Stimulated activated CD8-positive, alpha-beta memory T cell treated with anti-CD3 and anti-CD28 coated beads, Interleukin-7, amount 100 ng/mL, for 24 hours (primary cell): ENCODE measurements around the gene THG1L.
"Not testable (repeated sequence)": the region's sequence is repeated elsewhere in the genome, so short reads cannot be mapped to it uniquely, and the experiment has no call there.

Experiments
- DNase-seq: peaks from one replicate; pipeline ENCODE4 v3.0.0-alpha.2; 2020; ENCODE audit warnings: low read depth

The THG1L gene

DNA sequence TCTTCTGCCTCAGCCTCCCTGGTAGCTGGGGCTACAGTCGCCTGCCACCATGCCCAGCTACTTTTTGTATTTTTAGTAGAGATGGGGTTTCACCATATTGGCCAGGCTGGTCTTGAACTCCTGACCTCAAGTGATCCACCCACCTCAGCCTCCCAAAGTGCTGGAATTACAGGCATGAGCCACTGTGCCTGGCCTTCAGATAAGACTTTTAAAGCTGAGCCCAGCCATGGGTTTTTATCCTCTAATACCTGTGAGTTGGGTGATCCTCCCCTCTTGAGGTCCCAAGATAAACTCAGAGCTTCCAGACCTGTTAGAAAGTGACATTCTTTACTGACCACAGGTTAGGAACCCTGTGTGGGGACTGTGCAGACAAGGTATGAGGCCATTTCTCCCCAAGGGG is 3.4 kb upstream of the THG1L start:
- DNase-seq, result not testable (repeated sequence)

DNA sequence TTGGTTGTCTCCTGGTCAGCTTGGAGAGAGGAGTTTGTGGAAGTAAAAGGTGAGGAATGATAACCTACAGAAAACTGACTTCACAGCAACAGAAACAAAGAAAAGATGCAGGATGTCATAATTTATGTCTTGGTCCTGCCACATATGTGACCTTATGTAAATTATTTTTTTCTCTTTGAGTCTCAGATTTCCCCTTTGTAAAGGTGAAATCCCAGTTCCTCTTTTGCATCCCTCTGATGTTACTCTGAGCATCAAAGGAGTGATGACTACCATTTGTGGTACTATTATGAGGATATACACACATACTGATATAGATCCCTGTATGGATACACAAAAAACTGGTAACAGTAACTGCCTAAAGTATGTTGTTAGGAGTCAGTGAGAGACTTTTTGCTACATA is 1.4 kb upstream of the THG1L start:
- DNase-seq, result no peak

DNA sequence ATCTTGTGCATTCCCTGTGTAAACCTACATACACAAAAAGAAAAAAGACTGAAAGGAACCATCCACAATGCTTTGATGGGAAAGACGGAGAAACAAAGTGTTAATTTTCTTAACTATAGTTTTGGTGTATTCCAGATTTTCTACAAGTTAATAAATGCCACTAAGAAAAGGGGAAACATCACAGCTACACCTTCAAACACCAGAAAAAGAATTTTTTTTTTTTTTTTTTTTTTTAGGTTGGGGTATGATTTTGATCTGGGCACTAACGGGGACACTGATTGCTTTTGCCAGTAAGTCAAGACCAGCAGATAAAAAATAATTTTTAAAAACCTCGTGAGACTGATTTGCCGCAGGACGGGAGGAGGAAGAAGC is 334 bp upstream of the THG1L start:
- no peak for DNase-seq

DNA sequence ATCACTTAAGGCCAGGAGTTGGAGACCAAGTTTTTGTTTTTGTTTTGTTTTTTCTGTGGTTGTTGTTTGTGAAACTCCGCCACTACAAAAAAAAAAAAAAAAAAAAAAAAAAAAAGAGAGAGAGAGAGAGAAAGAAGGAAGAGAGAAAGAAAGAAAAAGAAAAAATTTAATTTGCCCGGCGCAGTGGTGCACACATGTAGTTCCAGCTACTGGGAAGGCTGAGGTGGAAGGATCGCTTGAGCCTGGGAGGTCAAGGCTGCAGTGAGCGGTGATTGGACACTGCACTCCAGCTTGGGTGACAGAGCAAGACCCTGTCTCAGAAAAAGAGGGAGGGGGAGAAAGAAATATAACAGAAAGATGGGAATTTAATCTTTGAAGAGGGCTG is 902 bp downstream of the THG1L start:
- no peak for DNase-seq

DNA sequence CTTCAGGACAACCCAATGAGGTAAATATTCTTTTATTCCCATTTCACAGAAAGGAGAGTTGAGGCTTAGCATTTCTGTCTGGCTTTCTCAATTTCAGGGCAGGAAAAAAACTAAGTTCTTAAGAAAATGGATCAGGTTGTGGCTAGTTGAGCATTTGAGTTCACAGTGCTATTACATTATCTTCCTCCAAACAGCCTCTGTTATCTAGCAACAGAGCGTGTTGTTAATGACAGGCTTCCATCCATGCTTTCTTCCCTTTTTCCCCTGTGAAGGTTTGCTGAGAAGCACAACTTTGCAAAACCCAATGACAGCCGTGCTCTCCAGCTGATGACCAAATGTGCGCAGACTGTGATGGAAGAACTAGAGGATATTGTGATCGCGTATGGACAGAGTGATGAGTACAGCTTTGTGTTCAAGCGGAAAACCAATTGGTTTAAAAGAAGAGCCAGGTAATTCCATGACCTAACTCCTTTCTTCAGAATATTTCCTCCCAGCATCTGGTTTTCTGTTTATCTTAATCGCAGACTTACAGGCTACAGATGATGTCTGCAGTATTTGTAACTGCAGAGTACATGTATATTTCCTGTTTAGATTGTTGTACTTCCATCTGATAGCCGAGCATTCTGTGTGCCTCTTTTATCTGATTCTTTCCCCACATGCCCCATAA is 1.5 kb downstream of the THG1L start:
- DNase-seq, result no peak

DNA sequence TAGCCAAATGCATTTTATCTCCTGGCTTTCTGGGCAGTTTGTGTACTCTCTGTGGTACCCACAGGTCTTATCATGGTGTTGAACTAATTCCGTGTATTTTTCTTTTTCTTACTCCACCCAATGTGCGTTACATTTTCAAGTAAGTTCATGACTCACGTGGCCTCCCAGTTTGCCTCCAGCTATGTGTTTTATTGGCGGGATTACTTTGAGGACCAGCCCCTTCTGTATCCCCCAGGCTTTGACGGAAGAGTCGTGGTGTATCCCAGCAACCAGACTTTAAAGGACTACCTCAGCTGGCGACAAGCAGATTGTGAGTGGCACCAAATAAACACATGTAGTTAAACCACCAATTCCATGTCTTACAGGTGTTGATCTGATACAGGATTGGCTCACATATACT is 3.2 kb downstream of the THG1L start:
- no peak for DNase-seq

DNA sequence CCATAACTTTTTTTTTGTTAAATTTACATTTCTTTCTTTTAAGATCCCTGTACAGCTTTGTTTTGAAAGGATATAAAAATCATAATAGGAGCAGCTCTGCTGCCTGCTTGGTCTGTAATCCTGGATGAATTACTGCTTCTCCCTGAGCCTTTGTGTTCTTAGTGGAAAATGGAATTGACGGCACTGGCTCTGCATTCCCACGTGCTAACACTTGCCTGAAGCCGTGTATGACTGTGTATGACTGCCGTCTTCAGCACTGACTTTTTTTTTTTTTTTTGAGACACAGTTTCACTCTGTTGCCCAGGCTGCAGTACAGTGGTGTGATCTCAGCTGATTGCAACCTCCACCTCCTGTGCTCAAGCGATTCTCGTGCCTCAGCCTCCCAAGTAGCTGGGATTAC is 4.8 kb downstream of the THG1L start:
- no peak for DNase-seq

DNA sequence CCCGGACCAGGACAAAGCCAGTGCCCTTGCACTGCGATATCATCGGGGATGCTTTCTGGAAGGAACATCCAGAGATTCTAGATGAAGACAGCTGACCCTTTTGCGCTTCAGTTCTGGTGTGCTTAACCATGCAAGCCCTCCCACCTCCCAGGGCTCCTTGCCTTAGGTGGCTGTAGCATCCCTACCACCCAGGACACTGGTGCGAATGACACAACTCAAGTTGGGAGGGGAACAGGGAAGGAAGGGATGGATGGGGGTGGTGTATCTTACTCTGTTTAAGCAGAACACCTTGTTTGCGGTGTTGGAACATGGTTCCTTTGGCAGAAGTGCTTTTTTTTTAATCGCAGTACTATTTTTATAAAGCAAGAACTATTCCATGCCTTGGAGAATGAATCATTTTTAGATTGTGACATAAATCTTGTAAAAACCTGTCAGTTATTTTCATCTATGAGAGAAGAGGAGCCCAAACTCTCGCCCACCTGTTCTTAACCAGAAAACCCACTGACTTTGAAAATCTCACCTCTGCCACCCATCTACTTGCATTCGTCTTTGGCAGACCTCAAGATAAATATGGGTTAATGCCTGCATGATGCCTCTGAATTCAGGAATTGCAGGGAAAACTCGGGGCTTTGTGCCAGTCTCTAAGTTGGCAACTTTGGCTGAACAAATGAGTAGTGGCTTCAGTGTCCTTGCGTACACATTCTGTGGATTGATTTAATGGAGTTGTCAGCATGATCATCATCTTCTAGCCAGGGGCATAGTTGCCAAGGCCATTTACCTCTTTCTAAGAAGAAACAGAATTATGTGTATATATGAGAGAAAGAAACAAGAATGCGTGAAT is 8.4 kb downstream of the THG1L start:
- no peak for DNase-seq

DNA sequence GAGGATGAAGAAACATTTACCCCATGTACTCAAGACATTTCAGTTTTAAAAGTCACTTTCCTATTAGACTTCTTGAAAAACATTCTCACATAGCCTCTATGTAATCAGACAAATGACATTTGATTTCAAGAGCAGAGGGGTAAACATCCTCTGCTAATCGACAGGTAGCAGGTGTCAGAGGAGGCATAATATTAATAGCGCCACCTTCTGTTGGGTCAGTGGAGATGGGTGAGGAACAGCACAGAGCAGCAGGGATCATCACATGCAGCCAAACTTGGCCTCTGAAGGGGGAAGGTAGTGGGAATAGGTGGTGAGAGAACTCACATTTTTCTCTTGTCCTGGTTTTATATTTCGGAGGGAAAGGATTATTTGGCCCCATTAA is 9.0 kb downstream of the THG1L start:
- DNase-seq, result no peak

DNA sequence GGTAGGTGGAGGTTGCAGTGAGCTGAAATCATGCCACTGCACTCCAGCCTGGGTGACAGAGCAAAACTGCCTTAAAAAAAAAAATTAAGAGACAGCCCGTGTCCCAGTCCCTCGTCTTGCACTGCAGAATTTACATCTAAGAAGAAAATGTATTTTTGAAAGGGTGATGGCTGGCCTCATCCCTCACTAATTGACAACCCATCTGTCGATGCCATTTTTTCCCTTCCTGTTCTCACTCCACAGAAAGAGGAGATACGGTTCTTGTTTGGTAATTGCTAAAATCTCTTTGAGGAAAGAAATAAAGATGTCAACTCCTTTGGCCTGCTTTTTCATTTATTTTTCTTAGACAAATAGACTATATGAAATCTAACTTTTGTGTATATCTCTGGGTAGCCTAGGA is 9.9 kb downstream of the THG1L start:
- no peak for DNase-seq

DNA sequence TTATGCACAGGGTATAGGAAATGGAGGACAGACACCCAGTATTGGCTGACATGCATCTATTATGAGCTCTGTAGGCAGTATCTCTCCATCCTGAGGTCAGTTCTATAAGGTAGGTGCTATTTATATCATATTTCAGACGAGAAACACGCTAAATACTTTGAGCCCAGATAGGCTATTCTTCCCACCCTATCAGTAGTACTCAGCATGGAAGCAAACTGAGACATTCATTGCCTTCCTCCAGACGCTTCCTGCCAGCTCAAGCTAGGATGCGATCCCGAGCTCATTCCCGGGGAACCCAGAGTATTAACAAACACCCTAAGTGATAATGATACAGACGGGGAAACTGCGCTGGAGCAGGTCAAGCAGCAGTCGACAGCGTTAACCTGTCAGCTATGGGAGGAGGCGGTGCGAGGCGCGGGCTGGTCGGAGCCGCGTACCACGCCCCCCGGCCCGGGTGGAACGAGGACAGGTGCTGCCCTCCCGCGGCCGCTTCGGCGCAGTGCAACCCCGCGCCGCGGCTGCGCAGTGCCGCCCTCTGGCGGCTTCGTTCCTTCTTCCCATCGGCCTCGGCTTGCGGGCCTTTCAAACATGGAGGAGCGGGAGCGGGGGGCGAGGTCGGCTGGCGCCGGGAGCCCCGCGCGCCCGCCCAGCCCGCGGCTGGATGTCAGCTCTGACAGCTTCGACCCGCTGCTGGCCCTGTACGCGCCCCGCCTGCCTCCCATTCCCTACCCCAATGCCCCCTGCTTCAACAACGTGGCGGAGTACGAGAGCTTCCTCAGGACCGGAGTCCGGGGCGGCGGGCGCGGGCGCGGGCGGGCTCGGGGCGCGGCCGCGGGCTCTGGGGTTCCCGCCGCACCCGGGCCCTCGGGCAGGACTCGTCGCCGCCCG is 12.2 kb downstream of the THG1L start, which contains the start of gene LSM11:
LSM11 (plus strand) TSS at position 550 of the 888 bp plus-strand sequence; CDS start at position 589, 39 bp downstream.
- DNase-seq, result peak; percentile 81

DNA sequence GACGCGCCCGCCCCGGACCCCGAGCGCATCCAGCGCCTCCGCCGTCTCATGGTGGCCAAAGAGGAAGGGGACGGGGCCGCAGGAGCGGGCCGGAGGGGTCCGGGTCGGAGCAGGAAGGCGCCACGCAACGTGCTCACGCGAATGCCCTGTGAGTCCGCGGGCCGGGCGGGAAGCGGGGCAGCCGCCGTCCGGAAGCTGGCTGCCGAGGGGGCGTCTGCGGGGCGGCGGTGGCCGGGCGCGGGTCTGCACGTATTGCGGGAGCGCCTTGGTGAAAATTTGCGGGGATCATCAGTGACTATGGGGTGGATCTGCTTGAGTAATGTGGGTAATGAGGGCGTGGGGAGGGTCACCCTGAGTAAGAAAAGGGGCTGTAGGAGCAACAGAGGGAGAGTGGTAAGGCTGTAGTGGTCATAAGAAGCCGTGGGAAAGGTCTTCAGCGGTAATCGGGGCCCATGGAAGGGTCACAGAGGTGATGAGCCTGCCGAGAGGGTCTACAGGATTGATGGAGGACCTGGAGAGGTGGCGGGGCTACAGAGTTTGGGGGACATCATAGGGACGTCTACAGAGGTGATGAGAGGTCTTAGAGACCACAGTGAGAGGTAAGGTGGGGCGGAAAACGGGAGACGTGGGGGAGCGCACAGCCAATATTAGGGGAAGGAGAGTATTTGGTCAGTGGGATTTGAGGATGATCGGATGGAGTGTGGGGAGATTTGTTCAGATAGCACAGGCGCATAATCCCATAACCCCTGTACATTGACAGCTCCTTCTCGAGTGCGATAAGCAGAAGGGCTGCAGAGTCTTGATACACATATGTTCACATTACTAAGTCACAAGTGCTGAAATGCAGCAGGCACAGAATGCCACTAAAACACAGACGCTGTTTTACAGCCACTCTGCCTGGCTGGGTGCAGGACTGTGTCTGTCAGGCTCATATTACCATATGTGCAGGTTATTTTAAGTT is 13.1 kb downstream of the THG1L start:
- DNase-seq, result no peak

DNA sequence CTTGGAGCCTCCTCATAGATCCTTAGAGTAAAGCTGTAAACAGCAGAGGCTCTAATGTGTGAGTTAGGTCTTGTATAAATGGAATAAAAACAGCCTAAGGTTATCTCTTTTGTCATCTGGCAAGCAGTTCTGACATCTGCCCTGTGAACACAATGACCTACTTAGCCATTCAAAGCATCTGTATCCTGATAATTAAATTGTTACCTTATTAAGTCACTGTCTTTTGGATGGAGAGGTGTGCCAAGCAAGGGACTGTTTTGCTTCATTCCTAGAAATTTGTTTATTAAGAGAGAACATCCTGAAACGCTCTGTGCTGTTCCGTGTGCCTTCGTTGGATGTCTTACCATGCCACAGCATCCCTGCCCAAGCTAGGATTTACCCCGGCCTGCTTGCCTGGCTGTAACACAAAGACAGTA is 13.8 kb downstream of the THG1L start:
- no peak for DNase-seq

DNA sequence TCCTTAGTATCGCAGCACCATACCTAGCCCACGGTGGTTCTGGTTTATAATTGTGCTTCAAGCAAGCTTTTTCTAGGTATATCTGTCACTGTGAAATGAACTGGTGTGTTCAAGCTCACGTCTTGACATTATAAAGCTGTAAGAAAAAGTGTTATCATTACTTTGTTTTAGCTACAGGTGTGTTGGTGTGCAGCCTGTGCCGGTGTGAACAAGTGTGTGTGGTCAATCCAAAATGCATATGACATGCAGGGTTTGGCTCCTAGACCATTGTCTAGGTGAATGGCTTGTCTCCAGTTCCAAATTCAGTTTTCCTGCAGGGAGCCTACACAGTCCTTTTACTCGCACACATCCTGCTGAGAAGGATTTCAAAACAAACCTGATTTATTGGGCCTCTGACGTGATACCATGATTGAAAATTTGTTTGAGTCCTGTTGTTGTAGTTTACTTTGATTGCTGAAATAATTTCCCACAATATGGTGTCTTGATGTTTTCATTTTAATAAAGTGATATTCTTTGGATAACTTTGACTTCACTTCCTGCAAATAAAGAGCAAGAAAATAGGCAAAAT is 16.0 kb downstream of the THG1L start:
- DNase-seq, result no peak

DNA sequence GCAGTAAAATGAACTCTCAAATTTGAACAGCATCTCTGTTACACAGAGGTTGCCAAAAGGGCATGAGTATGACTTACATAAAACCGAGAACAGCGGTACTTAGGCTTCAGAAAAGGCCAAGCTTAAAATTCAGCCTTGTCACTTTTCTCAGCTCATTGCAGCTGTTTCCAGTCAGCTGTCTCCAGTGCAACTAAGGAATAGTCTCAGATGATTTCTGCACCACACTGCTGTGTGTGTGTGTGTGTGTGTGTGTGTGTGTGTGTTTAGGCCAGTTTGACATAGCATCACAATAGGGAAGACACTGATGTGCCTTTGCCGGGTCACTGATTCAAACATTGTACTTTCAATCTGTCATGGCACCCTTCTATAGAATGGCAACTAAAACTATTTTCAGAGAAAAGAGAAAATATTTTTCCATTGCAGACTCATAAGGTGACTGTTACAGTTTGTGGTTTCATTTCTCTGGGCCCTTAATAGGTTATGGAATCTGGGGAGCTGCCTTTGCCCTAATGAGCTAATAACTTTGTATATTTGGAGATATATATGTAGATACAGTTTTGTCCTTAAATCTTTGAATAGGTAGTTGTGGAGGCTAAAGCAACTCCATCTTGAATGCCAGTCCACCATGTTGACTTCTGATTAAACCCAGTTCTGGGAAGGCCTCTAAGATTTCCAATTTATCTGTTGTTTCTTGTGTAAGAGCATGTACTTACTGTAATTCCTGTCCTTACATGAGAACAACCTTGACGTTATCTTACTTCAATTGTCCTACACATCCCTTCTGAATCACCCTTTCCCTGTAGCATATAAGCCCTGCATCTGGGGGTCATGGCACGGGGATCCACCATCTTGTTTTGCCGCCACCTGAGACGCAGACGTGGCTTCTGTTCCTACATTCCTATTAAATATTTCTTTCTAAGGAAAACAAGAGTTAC is 16.8 kb downstream of the THG1L start:
- no peak for DNase-seq

DNA sequence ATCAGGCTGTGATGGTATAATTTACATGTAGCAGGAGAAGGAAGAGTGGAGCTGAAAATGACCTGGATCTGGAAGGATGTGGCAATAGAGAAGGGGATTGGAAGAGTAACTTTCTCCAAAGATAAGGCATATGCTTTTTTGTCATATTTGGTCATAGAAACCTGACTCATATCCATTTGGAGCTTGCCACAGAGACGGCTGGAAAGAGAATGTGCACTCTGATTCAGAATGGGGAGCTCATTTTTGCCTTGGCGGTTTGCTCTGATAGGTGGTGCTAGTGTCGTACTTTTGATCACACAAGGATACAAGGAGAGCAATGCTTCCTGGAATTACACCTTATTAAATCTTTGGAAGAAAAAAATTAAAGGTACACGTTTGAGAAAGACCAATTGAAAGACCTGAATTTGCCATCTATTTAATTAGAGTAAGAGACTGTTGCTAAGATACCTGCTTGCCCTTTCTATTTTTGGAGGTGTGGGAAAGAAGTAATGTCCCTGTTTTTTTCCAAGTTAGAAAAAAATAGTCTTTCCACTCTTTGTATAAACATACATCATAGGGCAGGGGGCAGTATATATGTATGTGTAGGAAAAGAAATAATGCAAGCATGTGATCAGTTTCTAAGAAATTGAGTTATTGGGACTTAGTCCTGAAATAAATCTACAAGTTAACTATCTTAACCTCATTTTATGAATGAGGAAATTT is 17.7 kb downstream of the THG1L start:
- no peak for DNase-seq

DNA sequence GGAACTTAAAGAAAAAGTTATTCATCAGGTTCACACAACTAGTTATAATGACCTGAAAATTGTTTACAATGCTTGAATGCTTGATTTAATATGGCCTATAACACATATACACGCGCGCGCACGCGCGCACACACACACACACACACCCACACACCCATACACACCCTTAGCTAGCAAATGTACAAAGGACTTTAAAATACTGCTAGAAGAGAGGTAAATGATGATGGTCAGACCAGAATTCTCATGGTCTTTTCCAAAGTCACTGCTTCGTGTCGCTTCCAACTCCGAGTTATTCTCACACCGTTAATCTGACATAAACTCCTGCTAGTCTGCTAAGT is 18.2 kb downstream of the THG1L start:
- no peak for DNase-seq

DNA sequence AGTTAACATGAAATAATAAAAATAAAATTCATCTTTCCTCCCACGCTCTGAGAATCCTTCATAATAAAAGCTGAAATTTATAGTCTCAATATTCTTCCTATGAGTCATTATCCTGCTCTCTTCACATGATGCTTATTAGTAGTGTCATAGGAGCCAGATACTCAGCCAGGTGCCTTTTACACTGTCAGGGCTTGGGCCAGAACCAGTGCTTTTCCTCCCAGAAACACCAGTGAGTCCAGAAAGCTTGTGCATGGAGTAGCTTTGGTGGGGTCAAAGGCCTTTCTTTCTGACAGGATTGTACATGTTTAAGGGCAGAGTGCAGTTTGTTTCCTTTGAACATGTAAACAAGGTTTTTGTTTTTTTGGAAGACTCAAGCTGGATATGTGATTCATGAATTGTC is 19.1 kb downstream of the THG1L start:
- no peak for DNase-seq

DNA sequence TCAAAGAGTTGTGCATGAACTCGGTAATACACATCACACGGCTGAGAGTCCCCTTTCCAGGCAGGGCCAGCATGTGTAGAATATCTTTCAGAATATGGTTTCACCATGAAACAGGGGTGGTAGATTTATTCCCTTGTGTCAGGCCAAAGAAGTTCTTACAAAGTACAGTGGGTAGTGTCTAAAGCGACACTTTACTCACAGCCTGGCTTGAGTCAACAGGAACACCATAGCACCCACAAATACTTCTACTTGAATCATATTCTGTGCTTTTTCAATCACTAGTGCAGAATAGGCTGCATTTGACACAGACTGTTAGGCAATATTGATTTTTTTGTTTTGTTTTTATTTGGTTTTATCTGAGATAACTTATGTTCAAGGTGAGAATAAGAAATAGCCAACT is 24.9 kb downstream of the THG1L start:
- DNase-seq, result no peak

DNA sequence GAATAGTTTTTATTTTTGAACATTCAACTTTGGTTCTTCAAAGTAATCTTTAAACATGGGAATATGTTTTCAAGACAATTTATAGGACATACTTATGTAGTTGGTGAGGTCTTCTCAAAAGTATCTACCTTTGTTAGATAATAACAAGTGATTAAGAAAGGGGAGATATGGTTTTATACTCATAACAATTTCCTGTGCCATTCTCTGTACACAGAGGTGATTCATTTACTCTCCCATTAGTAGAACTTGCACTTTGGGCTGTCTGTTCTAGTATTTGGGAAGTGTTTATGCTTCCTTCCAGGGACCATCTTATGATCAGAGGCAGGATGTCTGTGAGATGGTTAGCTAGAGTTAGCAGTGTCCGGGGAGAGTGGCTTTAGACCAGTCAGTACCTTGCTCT is 27.5 kb downstream of the THG1L start:
- no peak for DNase-seq
